Loucy (cell line): ENCODE results near the gene LINGO1.

Source experiments
- H2AFZ ChIP-seq: fragments of 200-600 bp; sonication (generic); 2 replicates; pipeline ENCODE4 v1.6.0; 2016; ENCODE audit warnings: antibody characterized with exemption, mild to moderate bottlenecking, low read length, moderate library complexity
- H3F3A ChIP-seq: fragments of 200-600 bp; 2 replicates; pipeline ENCODE4 v1.6.0; 2016; ENCODE audit warnings: antibody characterized with exemption, low read depth, mild to moderate bottlenecking
- H3K27me3 ChIP-seq: fragments of 200-600 bp; sonication (generic); 2 replicates; pipeline ENCODE4 v1.6.1; 2014; ENCODE audit warnings: low read length, mild to moderate bottlenecking; ENCODE audit not compliant: insufficient read depth, poor library complexity, severe bottlenecking
- H3K36me3 ChIP-seq: fragments of 200-600 bp; sonication (generic); 2 replicates; pipeline ENCODE4 v1.6.1; 2016; ENCODE audit warnings: low read length; ENCODE audit not compliant: insufficient read depth
- H3K4me1 ChIP-seq: fragments of 200-600 bp; sonication (generic); 2 replicates; pipeline ENCODE4 v1.5.1; 2014; ENCODE audit warnings: low read length, mild to moderate bottlenecking; ENCODE audit not compliant: insufficient read depth, poor library complexity, severe bottlenecking
- H3K4me2 ChIP-seq: fragments of 200-600 bp; sonication (generic); 2 replicates; pipeline ENCODE4 v1.6.0; 2014; ENCODE audit warnings: antibody characterized with exemption, low read length, low read depth, mild to moderate bottlenecking; ENCODE audit not compliant: poor library complexity, severe bottlenecking
- H3K4me3 ChIP-seq: fragments of 200-600 bp; sonication (generic); 2 replicates; pipeline ENCODE4 v1.5.1; 2014; ENCODE audit warnings: low read length, mild to moderate bottlenecking, mixed read lengths; ENCODE audit not compliant: poor library complexity, severe bottlenecking
- H3K79me2 ChIP-seq: fragments of 200-600 bp; sonication (generic); 2 replicates; pipeline ENCODE4 v1.6.1; 2014; ENCODE audit warnings: low read length; ENCODE audit not compliant: insufficient read depth
- H3K9ac ChIP-seq: fragments of 200-600 bp; sonication (generic); 2 replicates; pipeline ENCODE4 v1.6.0; 2014; ENCODE audit warnings: mild to moderate bottlenecking, low read depth, low read length, moderate library complexity; ENCODE audit not compliant: poor library complexity, severe bottlenecking
- H3K9me2 ChIP-seq: fragments of 200-600 bp; sonication (generic); replicated peaks from 2 replicates; pipeline ENCODE4 v1.6.1; 2016; ENCODE audit warnings: low read depth, low read length, mixed read lengths
- H3K9me3 ChIP-seq: fragments of 200-600 bp; sonication (generic); 2 replicates; pipeline ENCODE4 v1.6.1; 2014; ENCODE audit warnings: mild to moderate bottlenecking, antibody characterized with exemption, low read length, low read depth; ENCODE audit not compliant: insufficient read depth
- H4K20me1 ChIP-seq: fragments of 200-600 bp; sonication (generic); 2 replicates; pipeline ENCODE4 v1.6.0; 2014; ENCODE audit warnings: antibody characterized with exemption, low read length, mild to moderate bottlenecking; ENCODE audit not compliant: insufficient read depth, poor library complexity, severe bottlenecking
- CTCF ChIP-seq: fragments of 200-600 bp; sonication (generic); conservative IDR thresholded peaks from 2 replicates; pipeline ENCODE4 v1.5.1; 2014; ENCODE audit warnings: mild to moderate bottlenecking, antibody characterized with exemption, low read length
- EZH2phosphoT487 ChIP-seq: fragments of 200-600 bp; IDR thresholded peaks from 2 replicates; pipeline ENCODE4 v1.6.1; 2018; ENCODE audit warnings: antibody characterized with exemption, mild to moderate bottlenecking, moderate library complexity, borderline replicate concordance

The LINGO1 gene

GRCh38 chr15:77589839-77590238, 42.9 kb downstream of the LINGO1 start:
- Histone ChIP-seq H3K79me2 (no peaks in the 10 kb centered on the region), H3K9me2 (no peaks in the 10 kb centered on the region), H2AFZ (no peak overlapping the region), H3K4me3 (no peak overlapping the region), H3K36me3 (no peaks in the 10 kb centered on the region), H3K4me2 (no peak overlapping the region), H3K27me3 (no peaks in the 10 kb centered on the region), H3K9ac (no peak overlapping the region), H3F3A (no peaks in the 10 kb centered on the region), H3K4me1 (no peaks in the 10 kb centered on the region), H4K20me1 (no peaks in the 10 kb centered on the region), H3K9me3 (no peaks in the 10 kb centered on the region)
- TF ChIP-seq EZH2phosphoT487, result no peak
- no peak for TF ChIP-seq CTCF

DNA sequence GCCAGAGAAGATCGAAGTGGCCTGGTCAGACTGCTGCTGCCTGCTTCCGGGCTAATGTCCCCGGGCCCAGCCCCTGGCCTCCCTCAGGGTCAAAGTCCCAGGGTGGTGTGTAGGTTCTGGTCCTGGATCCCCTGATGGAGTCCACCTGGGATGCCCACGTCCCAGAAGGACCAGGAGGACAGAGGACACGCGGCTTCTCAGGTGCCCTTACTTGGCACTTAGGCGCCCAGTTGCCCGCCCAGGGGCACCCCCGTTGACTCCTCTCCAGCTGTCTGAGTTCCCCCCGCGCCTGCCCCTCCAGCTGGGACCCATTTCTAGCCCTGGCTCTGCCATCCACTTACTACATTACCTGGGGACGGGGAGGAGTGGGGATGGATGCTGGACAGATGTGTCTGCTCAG, 44.6 kb downstream of the LINGO1 start:
- no peak overlapping the region for H3K9ac ChIP-seq

GRCh38 chr15:77584691-77585090, 48.0 kb downstream of the LINGO1 start:
- H3K79me2 ChIP-seq, result no peaks in the 10 kb centered on the region
- H3K9ac ChIP-seq, result no peak overlapping the region
- no peaks in the 10 kb centered on the region for H3K9me2 ChIP-seq
- no peak overlapping the region for H3K4me2 ChIP-seq
- H3K4me1 ChIP-seq, result no peaks in the 10 kb centered on the region
- H3K4me3 ChIP-seq, result no peak overlapping the region
- no peaks in the 10 kb centered on the region for H3F3A ChIP-seq
- no peaks in the 10 kb centered on the region for H4K20me1 ChIP-seq
- H3K9me3 ChIP-seq, result no peaks in the 10 kb centered on the region
- no peaks in the 10 kb centered on the region for H3K27me3 ChIP-seq
- H3K36me3 ChIP-seq, result no peaks in the 10 kb centered on the region
- no peak for TF ChIP-seq EZH2phosphoT487
- TF ChIP-seq CTCF, result no peak
- H2AFZ ChIP-seq, result no peak overlapping the region

More for the DNA sequence above, 44.6 kb downstream of the LINGO1 start:
- Histone ChIP-seq H3K4me1 (no peaks in the 10 kb centered on the region), H3F3A (no peaks in the 10 kb centered on the region), H3K79me2 (no peaks in the 10 kb centered on the region), H3K4me2 (no peak overlapping the region), H3K9me3 (no peaks in the 10 kb centered on the region), H4K20me1 (no peaks in the 10 kb centered on the region), H3K9me2 (no peaks in the 10 kb centered on the region), H3K36me3 (no peaks in the 10 kb centered on the region), H3K27me3 (no peaks in the 10 kb centered on the region), H3K4me3 (no peak overlapping the region), H2AFZ (no peak overlapping the region)
- TF ChIP-seq EZH2phosphoT487 (no peak), CTCF (no peak)
